GM10248 (cell line): Measurements from ENCODE around the gene NAALAD2.
"Not testable (repeated sequence)": the region's sequence is repeated elsewhere in the genome, so short reads cannot be mapped to it uniquely, and the experiment has no call there.

Experiments
- CTCF ChIA-PET: fragments of 300-600 bp; sonication (Branson Sonifier 250); formaldehyde crosslinking; extraction: SDS; loops from one replicate; lab custom pipeline; 2021; ENCODE audit warnings: antibody characterized with exemption; lab: Yijun Ruan, JAX
- POLR2A ChIA-PET: fragments of 350-650 bp; sonication (Branson Sonifier 250); formaldehyde crosslinking; extraction: SDS; loops from one replicate; lab custom pipeline; 2020; ENCODE audit warnings: antibody characterized with exemption; lab: Yijun Ruan, JAX
- DNase-seq: peaks from one replicate; pipeline ENCODE4 v3.0.0; 2012; ENCODE audit errors: extremely low spot score
- CTCF ChIP-seq: IDR thresholded peaks from 2 replicates; pipeline ENCODE4 v1.5.1; 2012; ENCODE audit warnings: mild to moderate bottlenecking, low read depth; ENCODE audit errors: extremely low read depth, missing control alignments, control extremely low read depth

NAALAD2 gene

DNA sequence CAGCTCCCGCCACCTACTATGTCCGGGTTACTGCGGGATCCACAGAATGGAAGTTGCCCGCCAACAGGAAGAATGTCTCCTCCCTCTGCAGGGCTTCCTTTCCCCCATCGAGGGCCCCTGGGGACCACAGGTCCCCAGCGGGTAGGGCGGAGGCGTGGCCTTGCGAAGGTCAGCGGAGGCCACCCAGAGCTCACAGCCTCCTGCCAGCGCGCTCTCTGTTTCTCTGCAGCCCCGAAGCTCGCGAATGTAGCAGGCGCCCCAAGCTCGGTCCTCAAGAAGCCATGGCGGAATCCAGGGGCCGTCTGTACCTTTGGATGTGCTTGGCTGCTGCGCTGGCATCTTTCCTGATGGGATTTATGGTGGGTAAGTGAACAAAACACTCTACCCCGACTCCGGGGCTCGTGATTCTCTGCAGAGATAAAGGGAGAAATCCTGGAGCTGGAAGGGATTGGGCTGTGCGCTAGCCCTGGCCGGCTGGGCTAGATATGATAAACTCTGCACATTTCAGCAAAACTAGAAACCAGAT lies at the start of gene NAALAD2:
Gene NAALAD2 (plus strand): TSS at position 186 of the 526 bp plus-strand sequence. CDS start 96 bp downstream, at position 282.
- CTCF ChIA-PET = no interaction called here
- POLR2A ChIA-PET = no interaction called here
- no peak for TF ChIP-seq CTCF

GRCh38 chr11:90085650-90086049 lies 48.8 kb upstream of the NAALAD2 start, which contains the start of gene UBTFL1:
Gene UBTFL1, plus strand, starts transcription at chr11:90085950. Its CDS starts 0 bp downstream, at chr11:90085950.
- POLR2A ChIA-PET, CTCF ChIA-PET, DNase-seq: not testable (repeated sequence)

More for the DNA sequence above, at the start of gene NAALAD2:
- DNase-seq = peak; percentile 10

DNA sequence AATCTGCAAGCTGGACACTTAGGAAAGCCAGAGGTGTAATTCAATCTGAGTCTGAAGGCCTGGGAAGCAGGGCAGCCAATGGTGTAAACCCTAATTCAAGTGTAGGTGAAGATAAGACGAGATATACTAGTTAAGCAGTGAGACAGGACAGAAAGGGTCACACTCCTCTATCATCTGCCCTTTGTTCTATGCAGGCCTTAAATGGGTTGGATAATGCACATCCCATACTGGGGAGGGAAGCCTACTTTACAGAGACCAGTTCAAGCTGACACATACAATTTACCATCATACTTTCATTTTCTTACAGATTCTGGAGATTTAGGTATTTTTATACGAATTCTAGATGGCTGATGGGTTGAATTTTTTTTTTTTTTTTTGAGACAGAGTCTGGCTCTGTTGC lies 45.7 kb upstream of the NAALAD2 start:
- DNase-seq, CTCF ChIA-PET, POLR2A ChIA-PET: not testable (repeated sequence)

GRCh38 chr11:90095230-90095924 lies 39.1 kb upstream of the NAALAD2 start:
- CTCF ChIA-PET, DNase-seq, POLR2A ChIA-PET: not testable (repeated sequence)

DNA sequence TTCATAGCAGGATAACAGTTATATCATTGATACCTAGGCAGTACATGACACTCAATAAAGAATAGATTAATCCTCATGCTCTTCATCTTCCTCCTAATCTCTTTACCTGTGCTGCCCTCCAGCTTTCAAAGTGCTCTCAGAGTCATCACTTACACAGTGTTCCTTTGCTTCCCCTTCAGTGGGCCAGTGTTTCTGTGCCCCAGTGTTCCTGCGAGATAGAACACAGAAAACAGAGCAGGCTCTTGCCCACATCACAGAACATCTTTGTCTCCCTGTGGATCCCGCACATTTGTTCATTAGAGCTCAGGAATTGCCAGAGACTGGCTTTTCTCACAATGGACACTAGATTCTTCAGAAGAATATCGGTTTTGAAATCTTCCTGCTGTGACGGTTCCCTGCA lies 36.2 kb upstream of the NAALAD2 start:
- CTCF ChIA-PET, POLR2A ChIA-PET: not testable (repeated sequence)

GRCh38 chr11:90100431-90100830 lies 34.0 kb upstream of the NAALAD2 start:
- CTCF ChIA-PET = no interaction called here

More for the DNA sequence above, 36.2 kb upstream of the NAALAD2 start:
- not testable (repeated sequence) for DNase-seq

GRCh38 chr11:90113541-90113940 lies 20.9 kb upstream of the NAALAD2 start:
- DNase-seq = no peak
- peak; percentile 22 for TF ChIP-seq CTCF
- ChIA-PET POLR2A (no interaction called here), CTCF (interaction anchor here (1.0 kb wide), 1 partner anchor 9 kb away, joined by 3 read pairs; no protein-coding TSS in a partner anchor)

More at GRCh38 chr11:90100431-90100830, 34.0 kb upstream of the NAALAD2 start:
- DNase-seq = no peak
- POLR2A ChIA-PET = no interaction called here
- no peak for TF ChIP-seq CTCF

DNA sequence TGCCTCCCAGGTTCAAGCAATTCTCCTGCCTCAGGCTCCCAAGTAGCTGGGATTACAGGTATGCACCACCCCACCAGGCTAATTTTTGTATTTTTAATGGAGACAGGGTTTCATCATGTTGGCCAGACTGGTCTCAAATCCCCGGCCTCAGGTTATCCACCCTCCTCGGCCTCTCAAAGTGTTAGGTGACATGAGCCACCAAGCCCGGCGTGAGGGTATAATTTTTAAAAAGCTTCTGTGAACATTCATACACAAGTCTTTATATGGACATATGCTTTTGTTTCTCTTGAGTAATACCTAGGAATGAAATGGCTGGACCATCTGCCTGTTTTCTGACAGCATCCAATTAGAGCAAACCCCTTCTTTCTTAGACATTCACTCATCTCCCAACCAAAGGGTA lies 14.3 kb upstream of the NAALAD2 start:
- ChIA-PET CTCF (no interaction called here), POLR2A (no interaction called here)
- DNase-seq = no peak
- TF ChIP-seq CTCF = no peak

DNA sequence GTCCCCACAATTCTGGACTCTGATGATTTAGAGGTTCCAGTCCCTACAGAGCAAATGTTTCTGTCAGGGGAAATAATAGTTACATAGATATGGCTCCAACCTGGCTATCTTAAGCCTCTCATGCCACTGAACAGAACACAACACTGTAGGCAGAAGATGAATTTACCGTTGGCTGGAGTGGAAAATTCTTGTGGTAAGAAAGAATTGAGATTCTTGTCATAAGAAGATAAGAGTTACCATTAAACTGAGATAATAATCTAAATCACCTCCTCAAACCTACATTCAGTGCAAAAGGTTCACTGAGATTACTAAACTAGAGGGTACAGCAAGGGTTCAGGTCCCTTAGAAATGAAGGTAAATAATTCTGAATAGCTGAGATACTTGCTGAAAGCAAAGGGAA lies 10.1 kb upstream of the NAALAD2 start:
- DNase-seq = no peak
- ChIA-PET CTCF (interaction anchor here (1.3 kb wide), 1 partner anchor 13 kb away, joined by 4 read pairs; no protein-coding TSS in a partner anchor), POLR2A (no interaction called here)
- no peak for TF ChIP-seq CTCF
